HepG2 (cell line): ENCODE results near the gene DEPDC5. TPM values are rescaled to one million over a fixed set of nuclear protein-coding genes. Genes with fewer than 3 reads are reported as not detected.
"Not testable (repeated sequence)": the region's sequence is repeated elsewhere in the genome, so short reads cannot be mapped to it uniquely, and the experiment has no call there.

Source experiments
- ATAC-seq: fragments of 200-7000 bp; cut with Tn5 transposase; 3 replicates; pipeline ENCODE4 v1.9.1; 2020; ENCODE audit warnings: mild to moderate bottlenecking, moderate library complexity
- BruUV-seq: library from RNA; stranded (reverse); fragments of 400-500 nt; replicated peaks from 2 replicates; lab custom pipeline; 2021; lab: Mats Ljungman, UMichigan
- CTCF ChIA-PET: fragments of 300-600 bp; formaldehyde crosslinking; extraction: SDS; loops from one replicate; lab custom pipeline; 2021; ENCODE audit warnings: low total read pairs, inconsistent platforms, low intra/inter-chr PET ratio; lab: Yijun Ruan, JAX
- POLR2A ChIA-PET: fragments of 350-600 bp; sonication (Branson Sonifier 250); formaldehyde crosslinking; loops from one replicate; lab custom pipeline; 2020; ENCODE audit warnings: antibody characterized with exemption, inconsistent platforms; lab: Yijun Ruan, JAX
- DNase-seq: peaks from one replicate; pipeline ENCODE4 v3.0.0-alpha.2; 2015; ENCODE audit warnings: low spot score
- FAIRE-seq: peaks from 3 replicates; lab custom pipeline; 2011; peaks lifted over from hg19 to GRCh38; lab: Jason Lieb, UNC
- H2AFZ ChIP-seq: one replicate; pipeline ENCODE4 v1.6.1; 2011; ENCODE audit warnings: low read length, inconsistent platforms
- H3K27ac ChIP-seq: fragments of 300-600 bp; 3 replicates; pipeline ENCODE4 v1.8.0; 2011; ENCODE audit warnings: mixed run types, mild to moderate bottlenecking, mixed read lengths, low read length, inconsistent platforms; ENCODE audit not compliant: insufficient read depth; ENCODE audit errors: extremely low read length
- H3K27me3 ChIP-seq, 2 experiments: fragments of 200-600 bp in 1 of 2; 2 replicates in 1 of 2; 3 replicates in 1 of 2; pipeline versions ENCODE4 v1.6.0 to v1.8.0; 2011; ENCODE audit warnings: low read length in 2 of 2, mild to moderate bottlenecking in 2 of 2, moderate library complexity in 2 of 2, inconsistent platforms in 1 of 2; ENCODE audit not compliant: insufficient read depth in 2 of 2, control insufficient read depth in 1 of 2
- H3K36me3 ChIP-seq, 2 experiments: fragments of 200-600 bp in 1 of 2; replicated peaks in 1 of 2; 2 replicates in 1 of 2; 3 replicates in 1 of 2; pipeline versions ENCODE4 v1.5.1 to v1.8.0; 2011; ENCODE audit warnings: low read length in 2 of 2, inconsistent platforms in 1 of 2; ENCODE audit not compliant: insufficient read depth in 2 of 2, control insufficient read depth in 1 of 2
- H3K4me1 ChIP-seq: 2 replicates; pipeline ENCODE4 v1.5.1; 2012; ENCODE audit warnings: low read length, inconsistent platforms; ENCODE audit not compliant: insufficient read depth
- H3K4me2 ChIP-seq: 2 replicates; pipeline ENCODE4 v1.6.0; 2011; ENCODE audit warnings: low read depth, low read length, inconsistent platforms
- H3K4me3 ChIP-seq, 3 experiments: fragments of 200-600 bp in 1 of 3; sonication (generic), shearing (Covaris generic) in 1 of 3; replicated peaks in 1 of 3; 2 replicates each; pipeline ENCODE4 v1.5.1; 2011 to 2016; ENCODE audit warnings: low read length in 3 of 3, inconsistent platforms in 2 of 3, low read depth in 2 of 3, mild to moderate bottlenecking in 2 of 3, control low read depth in 1 of 3, mixed read lengths in 1 of 3; ENCODE audit not compliant: insufficient read depth in 1 of 3
- H3K79me2 ChIP-seq: one replicate; pipeline ENCODE4 v1.6.1; 2011; ENCODE audit warnings: low read length, inconsistent platforms; ENCODE audit not compliant: insufficient read depth
- H3K9ac ChIP-seq: 2 replicates; pipeline ENCODE4 v1.6.0; 2011; ENCODE audit warnings: mild to moderate bottlenecking, low read depth, low read length, inconsistent platforms; ENCODE audit not compliant: insufficient read depth
- H3K9me3 ChIP-seq: 2 replicates; pipeline ENCODE4 v1.5.1; 2012; ENCODE audit warnings: mild to moderate bottlenecking, low read length
- H4K20me1 ChIP-seq: 2 replicates; pipeline ENCODE4 v1.6.0; 2011; ENCODE audit warnings: inconsistent platforms, mild to moderate bottlenecking, low read length, moderate library complexity; ENCODE audit not compliant: insufficient read depth
- AFF4 ChIP-seq: sonication (generic); formaldehyde crosslinking; IDR thresholded peaks from 2 replicates; pipeline ENCODE4 v1.4.0; 2020; ENCODE audit warnings: missing genetic modification reagents
- PHB2 ChIP-seq: fragments of 450-650 bp; IDR thresholded peaks from 2 replicates; pipeline ENCODE4 v1.6.1; 2018; ENCODE audit not compliant: partially characterized antibody
- ZNF256 ChIP-seq: sonication (generic); formaldehyde crosslinking; conservative IDR thresholded peaks from 2 replicates; pipeline ENCODE4 v1.4.0; 2020; ENCODE audit warnings: missing genetic modification reagents
- ZNF326 ChIP-seq: sonication (generic); formaldehyde crosslinking; IDR thresholded peaks from 2 replicates; pipeline ENCODE4 v1.4.0; 2020; ENCODE audit warnings: missing genetic modification reagents, borderline replicate concordance
- ZNF644 ChIP-seq: IDR thresholded peaks from 2 replicates; pipeline ENCODE4 v1.6.1; 2016; ENCODE audit warnings: low read depth
- ZNF781 ChIP-seq: sonication (generic); formaldehyde crosslinking; IDR thresholded peaks from 2 replicates; pipeline ENCODE4 v1.5.1; 2020; ENCODE audit warnings: borderline replicate concordance, mild to moderate bottlenecking, missing genetic modification reagents; ENCODE audit errors: not compliant biosample characterization
- WGBS: methylation state at CpG from one replicate; pipeline ENCODE4 v1.1.6; 2017; ENCODE audit warnings: low lambda C conversion rate; 5-methylcytosine and 5-hydroxymethylcytosine counted together
- in situ Hi-C: cut with HindIII; loops from 2 replicates; pipeline ENCODE4 v1.10.0; 2017; ENCODE audit warnings: low pct_unique_long_range_greater_than_20kb; ENCODE audit not compliant: extremely low pct_ligation_motif_present
- intact Hi-C: fragments of 100-400 bp; cut with micrococcal nuclease; formaldehyde crosslinking; loops from one replicate; pipeline ENCODE4 v1.10.0; 2022; ENCODE audit not compliant: unreplicated experiment
- polyA plus RNA-seq, 8 experiments: library from polyadenylated mRNA; depleted of rRNA in 3 of 8; stranded (reverse) in 7 of 8; unstranded in 1 of 8; fragments of >200 nt; fragmentation: Illumina TruSeq in 4 of 8; extraction: Trizol in 4 of 8; gene quantifications; 2 replicates each; pipeline versions ENCODE4 v1.2.1 to v1.2.3, GENCODE V29; 2011 to 2016; ENCODE audit warnings: low read depth in 4 of 8, missing spikeins in 1 of 8, mixed read lengths in 1 of 8; ENCODE audit not compliant: insufficient read depth in 1 of 8
- total RNA-seq, 5 experiments: library from RNA; depleted of rRNA; stranded (reverse); fragments of >200 nt; fragmentation: Illumina TruSeq; extraction: Trizol; gene quantifications; 2 replicates each; pipeline ENCODE4 v1.2.3, GENCODE V29; 2016; ENCODE audit warnings: low read depth in 1 of 5
- TF ChIP-seq, protein P1 (sequence below): sonication (generic); formaldehyde crosslinking; IDR thresholded peaks from 2 replicates; pipeline ENCODE4 v1.4.0; 2020; ENCODE audit warnings: mild to moderate bottlenecking, missing genetic modification reagents

DEPDC5 gene
- total and polyA plus RNA-seq, 2 of the 13 experiments (the other 11 are each of a cell fraction or from before 2014, with no cell fraction given) = 9.8 to 12.4 TPM

DNA sequence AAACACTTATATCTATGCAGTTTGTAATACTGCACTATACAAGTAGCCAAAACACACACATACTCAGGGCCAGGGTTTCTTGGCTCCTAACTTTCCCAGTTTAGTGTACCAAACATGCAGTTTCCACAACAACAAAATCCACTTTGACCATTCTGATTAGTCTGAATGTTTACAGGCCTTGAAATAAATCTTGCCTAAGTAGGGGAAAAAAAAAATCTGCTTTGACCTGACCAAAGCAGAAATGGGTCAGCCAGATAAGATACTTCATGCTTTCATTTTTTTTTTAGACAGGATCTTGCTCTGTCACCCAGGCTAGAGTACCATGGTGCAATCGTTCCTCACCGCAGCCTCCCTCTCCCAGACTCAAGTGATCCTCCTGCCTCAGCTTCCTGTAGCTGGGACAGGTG is 14.0 kb upstream of the DEPDC5 start (continued):
- TF ChIP-seq AFF4 (CRISPR knock-in tag) (no peak), ZNF644 (no peak), ZNF781 (CRISPR knock-in tag) (no peak), PHB2 (no peak), ZNF326 (CRISPR knock-in tag) (no peak), ZNF256 (no peak)
- TF ChIP-seq, protein P1, sequence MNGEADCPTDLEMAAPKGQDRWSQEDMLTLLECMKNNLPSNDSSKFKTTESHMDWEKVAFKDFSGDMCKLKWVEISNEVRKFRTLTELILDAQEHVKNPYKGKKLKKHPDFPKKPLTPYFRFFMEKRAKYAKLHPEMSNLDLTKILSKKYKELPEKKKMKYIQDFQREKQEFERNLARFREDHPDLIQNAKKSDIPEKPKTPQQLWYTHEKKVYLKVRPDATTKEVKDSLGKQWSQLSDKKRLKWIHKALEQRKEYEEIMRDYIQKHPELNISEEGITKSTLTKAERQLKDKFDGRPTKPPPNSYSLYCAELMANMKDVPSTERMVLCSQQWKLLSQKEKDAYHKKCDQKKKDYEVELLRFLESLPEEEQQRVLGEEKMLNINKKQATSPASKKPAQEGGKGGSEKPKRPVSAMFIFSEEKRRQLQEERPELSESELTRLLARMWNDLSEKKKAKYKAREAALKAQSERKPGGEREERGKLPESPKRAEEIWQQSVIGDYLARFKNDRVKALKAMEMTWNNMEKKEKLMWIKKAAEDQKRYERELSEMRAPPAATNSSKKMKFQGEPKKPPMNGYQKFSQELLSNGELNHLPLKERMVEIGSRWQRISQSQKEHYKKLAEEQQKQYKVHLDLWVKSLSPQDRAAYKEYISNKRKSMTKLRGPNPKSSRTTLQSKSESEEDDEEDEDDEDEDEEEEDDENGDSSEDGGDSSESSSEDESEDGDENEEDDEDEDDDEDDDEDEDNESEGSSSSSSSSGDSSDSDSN (CRISPR knock-in tag) = no peak

DNA sequence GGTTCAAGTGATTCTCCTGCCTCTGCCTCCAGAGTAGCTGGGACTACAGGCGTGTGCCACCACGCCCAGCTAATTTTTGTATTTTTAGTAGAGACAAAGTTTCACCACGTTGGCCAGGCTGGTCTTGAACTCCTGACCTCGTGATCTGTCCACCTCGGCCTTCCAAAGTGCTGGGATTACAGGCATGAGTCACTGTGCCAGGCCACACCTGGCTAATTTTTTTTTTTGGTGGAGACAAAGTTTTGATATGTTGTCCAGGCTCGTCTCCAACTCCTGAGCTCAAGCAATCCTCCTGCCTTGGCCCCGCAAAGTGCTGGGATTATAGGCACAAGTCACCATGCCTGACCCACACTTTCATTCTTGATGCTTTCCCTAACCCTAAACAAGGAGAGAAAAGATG is 13.5 kb upstream of the DEPDC5 start:
- DNase-seq, H3K4me3 ChIP-seq, ATAC-seq, POLR2A ChIA-PET, in situ Hi-C loops, FAIRE-seq, H3K27me3 ChIP-seq, H3K4me2 ChIP-seq, H4K20me1 ChIP-seq, intact Hi-C loops, H3K27ac ChIP-seq, BruUV-seq, CTCF ChIA-PET, H3K9ac ChIP-seq, H3K9me3 ChIP-seq, H2AFZ ChIP-seq: not testable (repeated sequence)
- 89% methylated on average over 7 of the region's 7 CpGs for WGBS
- Histone ChIP-seq H3K36me3 (peaks cover 3 to 14% of the 10 kb centered on the region in 2 experiments; a peak in 3 of 5 replicates), H3K4me1 (peaks cover 25% of the 10 kb centered on the region), H3K79me2 (peaks cover 14% of the 10 kb centered on the region)
